HEK293 (cell line): Measurements from ENCODE around the gene KCNQ2.
A peak's percentile ranks its signal among the peaks of the same experiment; 100 is the strongest.

Experiments used
- CTCF ChIA-PET: fragments of 350-600 bp; formaldehyde crosslinking; extraction: SDS; loops from one replicate; lab custom pipeline; 2021; ENCODE audit warnings: antibody characterized with exemption; lab: Yijun Ruan, JAX
- POLR2A ChIA-PET: fragments of 300-600 bp; formaldehyde crosslinking; extraction: SDS; loops from one replicate; lab custom pipeline; 2020; ENCODE audit warnings: antibody characterized with exemption, inconsistent platforms; lab: Yijun Ruan, JAX
- H3K27ac ChIP-seq: fragments of 200-500 bp; sonication (Bioruptor generic); 2 replicates; pipeline ENCODE4 v1.5.1; 2014; ENCODE audit warnings: low read depth, low read length, control low read depth, inconsistent platforms; ENCODE audit errors: extremely low read depth
- H3K36me3 ChIP-seq, 2 experiments: fragments of 200-500 bp in 1 of 2; sonication (Bioruptor generic) in 1 of 2; 1 replicate in 1 of 2; 2 replicates in 1 of 2; pipeline ENCODE4 v1.5.1; 2014 to 2017; ENCODE audit warnings: inconsistent platforms in 2 of 2, low read length in 2 of 2; ENCODE audit not compliant: control insufficient read depth in 2 of 2, insufficient read depth in 1 of 2
- H3K4me1 ChIP-seq: fragments of 200-500 bp; sonication (Bioruptor generic); 2 replicates; pipeline ENCODE4 v1.5.1; 2014; ENCODE audit warnings: mild to moderate bottlenecking, low read length, inconsistent platforms; ENCODE audit not compliant: control insufficient read depth, insufficient read depth
- H3K4me3 ChIP-seq: 2 replicates; pipeline ENCODE4 v1.5.1; 2011; ENCODE audit warnings: low read depth, mild to moderate bottlenecking, control low read depth, low read length, moderate library complexity
- H3K9me3 ChIP-seq: fragments of 200-500 bp; sonication (Bioruptor generic); 2 replicates; pipeline ENCODE4 v1.5.1; 2014; ENCODE audit warnings: low read depth, low read length, inconsistent platforms; ENCODE audit not compliant: control insufficient read depth, insufficient read depth
- BCL11A ChIP-seq: fragments of 450-650 bp; formaldehyde crosslinking; IDR thresholded peaks from 2 replicates; pipeline ENCODE4 v1.5.1; 2016; ENCODE audit warnings: low read depth, missing biosample characterization, missing genetic modification characterization
- REPIN1 ChIP-seq: fragments of 450-650 bp; formaldehyde crosslinking; IDR thresholded peaks from 2 replicates; pipeline ENCODE4 v1.5.1; 2017; ENCODE audit warnings: missing biosample characterization, missing genetic modification characterization, low read depth
- SP2 ChIP-seq: fragments of 450-650 bp; formaldehyde crosslinking; IDR thresholded peaks from 2 replicates; pipeline ENCODE4 v1.5.1; 2016; ENCODE audit warnings: missing biosample characterization, missing genetic modification characterization
- WT1 ChIP-seq: fragments of 450-650 bp; formaldehyde crosslinking; IDR thresholded peaks from 2 replicates; pipeline ENCODE4 v1.5.1; 2016; ENCODE audit warnings: missing biosample characterization, missing genetic modification characterization
- ZBTB1 ChIP-seq: fragments of 450-650 bp; formaldehyde crosslinking; IDR thresholded peaks from 2 replicates; pipeline ENCODE4 v1.5.1; 2016; ENCODE audit warnings: missing biosample characterization, missing genetic modification characterization
- ZBTB21 ChIP-seq: fragments of 450-650 bp; formaldehyde crosslinking; IDR thresholded peaks from 2 replicates; pipeline ENCODE4 v1.5.1; 2017; ENCODE audit warnings: missing biosample characterization, missing genetic modification characterization
- ZEB2 ChIP-seq: fragments of 450-650 bp; formaldehyde crosslinking; IDR thresholded peaks from 2 replicates; pipeline ENCODE4 v1.5.1; 2016; ENCODE audit warnings: missing biosample characterization, missing genetic modification characterization
- ZNF121 ChIP-seq: fragments of 450-650 bp; formaldehyde crosslinking; IDR thresholded peaks from 2 replicates; pipeline ENCODE4 v1.5.1; 2016; ENCODE audit warnings: missing biosample characterization, missing genetic modification characterization
- ZNF140 ChIP-seq: fragments of 450-650 bp; formaldehyde crosslinking; IDR thresholded peaks from 2 replicates; pipeline ENCODE4 v1.5.1; 2016; ENCODE audit warnings: missing biosample characterization, missing genetic modification characterization
- ZNF24 ChIP-seq: fragments of 450-650 bp; formaldehyde crosslinking; IDR thresholded peaks from 2 replicates; pipeline ENCODE4 v1.5.1; 2016; ENCODE audit warnings: missing biosample characterization, missing genetic modification characterization
- ZNF248 ChIP-seq: fragments of 450-650 bp; formaldehyde crosslinking; IDR thresholded peaks from 2 replicates; pipeline ENCODE4 v1.5.1; 2017; ENCODE audit warnings: missing biosample characterization, missing genetic modification characterization
- ZNF274 ChIP-seq, 2 experiments: fragments of 200-500 bp in 1 of 2; fragments of 450-650 bp in 1 of 2; sonication (Bioruptor generic) in 1 of 2; formaldehyde crosslinking in 1 of 2; IDR thresholded peaks; 2 replicates each; pipeline versions ENCODE4 v1.5.1 to v1.6.1; 2014 to 2016; ENCODE audit warnings: borderline replicate concordance in 1 of 2, inconsistent platforms in 1 of 2, low read length in 1 of 2, missing biosample characterization in 1 of 2, missing genetic modification characterization in 1 of 2
- ZNF398 ChIP-seq: fragments of 450-650 bp; formaldehyde crosslinking; IDR thresholded peaks from 2 replicates; pipeline ENCODE4 v1.5.1; 2017; ENCODE audit warnings: missing biosample characterization, missing genetic modification characterization
- ZNF510 ChIP-seq: fragments of 450-650 bp; formaldehyde crosslinking; IDR thresholded peaks from 2 replicates; pipeline ENCODE4 v1.5.1; 2018; ENCODE audit warnings: mild to moderate bottlenecking, missing genetic modification characterization, missing biosample characterization; ENCODE audit not compliant: insufficient replicate concordance
- ZNF514 ChIP-seq: fragments of 450-650 bp; formaldehyde crosslinking; IDR thresholded peaks from 2 replicates; pipeline ENCODE4 v1.5.1; 2016; ENCODE audit warnings: missing biosample characterization, missing genetic modification characterization
- ZNF530 ChIP-seq: fragments of 450-650 bp; formaldehyde crosslinking; IDR thresholded peaks from 2 replicates; pipeline ENCODE4 v1.5.1; 2016; ENCODE audit warnings: low read depth, missing biosample characterization, missing genetic modification characterization
- ZNF596 ChIP-seq: fragments of 450-650 bp; IDR thresholded peaks from 2 replicates; pipeline ENCODE4 v1.5.0; 2018; ENCODE audit warnings: missing biosample characterization, mild to moderate bottlenecking, missing genetic modification characterization, moderate library complexity
- ZNF610 ChIP-seq: fragments of 450-650 bp; formaldehyde crosslinking; IDR thresholded peaks from 2 replicates; pipeline ENCODE4 v1.5.1; 2016; ENCODE audit warnings: missing biosample characterization, missing genetic modification characterization, borderline replicate concordance
- ZNF701 ChIP-seq: fragments of 450-650 bp; formaldehyde crosslinking; IDR thresholded peaks from 2 replicates; pipeline ENCODE4 v1.5.1; 2016; ENCODE audit warnings: missing biosample characterization, missing genetic modification characterization
- ZNF843 ChIP-seq: fragments of 450-650 bp; formaldehyde crosslinking; IDR thresholded peaks from 2 replicates; pipeline ENCODE4 v1.5.1; 2016; ENCODE audit warnings: missing biosample characterization, missing genetic modification characterization

KCNQ2 gene

GRCh38 chr20:63473555-63474449 lies 1.3 kb upstream of the KCNQ2 start (continued):
- TF ChIP-seq ZNF510 (tag by site-specific recombination): no peak

GRCh38 chr20:63472862-63473390 lies 471 bp upstream of the KCNQ2 start:
- H3K4me1 ChIP-seq: peaks cover 3% of the 10 kb centered on the region
- POLR2A ChIA-PET: no interaction called here
- no peaks in the 10 kb centered on the region for H3K36me3 ChIP-seq
- no peaks in the 10 kb centered on the region for H3K9me3 ChIP-seq
- H3K27ac ChIP-seq: no peak overlapping the region
- TF ChIP-seq ZNF610 (tag by site-specific recombination) (no peak), BCL11A (tag by site-specific recombination) (peak; percentile 12; the same call in 1 of the 2 replicates), ZNF274 (IDR thresholded peaks at IDR 0.05; ENCODE audit: low read length) (no peak), ZNF274 (tag by site-specific recombination; IDR thresholded peaks at IDR 0.05; ENCODE audit: borderline replicate concordance) (no peak), ZNF701 (tag by site-specific recombination) (no peak)
- CTCF ChIA-PET: no interaction called here
- H3K4me3 ChIP-seq: no peak overlapping the region

GRCh38 chr20:63471717-63471980 lies 806 bp downstream of the KCNQ2 start:
- CTCF ChIA-PET: no interaction called here
- H3K4me1 ChIP-seq: peaks cover 3% of the 10 kb centered on the region
- no peaks in the 10 kb centered on the region for H3K36me3 ChIP-seq
- POLR2A ChIA-PET: no interaction called here
- TF ChIP-seq ZNF121 (no peak), ZNF514 (tag by site-specific recombination) (no peak), ZNF248 (no peak), ZBTB1 (no peak), ZBTB21 (no peak), ZNF843 (tag by site-specific recombination) (no peak), ZNF140 (no peak), WT1 (tag by site-specific recombination) (no peak), ZNF24 (tag by site-specific recombination) (no peak), SP2 (no peak), REPIN1 (tag by site-specific recombination) (no peak), ZEB2 (tag by site-specific recombination) (no peak), ZNF530 (tag by site-specific recombination) (no peak), ZNF398 (tag by site-specific recombination) (no peak), ZNF596 (no peak)
- no peak overlapping the region; the same call in 1 of the 2 replicates for H3K27ac ChIP-seq
- H3K4me3 ChIP-seq: peak overlapping the region; percentile 34
- H3K9me3 ChIP-seq: no peaks in the 10 kb centered on the region
